ENCODE measurements around the gene ING1.
"Not testable (repeated sequence)": the region's sequence is repeated elsewhere in the genome, so short reads cannot be mapped to it uniquely, and the experiment has no call there.

DNA sequence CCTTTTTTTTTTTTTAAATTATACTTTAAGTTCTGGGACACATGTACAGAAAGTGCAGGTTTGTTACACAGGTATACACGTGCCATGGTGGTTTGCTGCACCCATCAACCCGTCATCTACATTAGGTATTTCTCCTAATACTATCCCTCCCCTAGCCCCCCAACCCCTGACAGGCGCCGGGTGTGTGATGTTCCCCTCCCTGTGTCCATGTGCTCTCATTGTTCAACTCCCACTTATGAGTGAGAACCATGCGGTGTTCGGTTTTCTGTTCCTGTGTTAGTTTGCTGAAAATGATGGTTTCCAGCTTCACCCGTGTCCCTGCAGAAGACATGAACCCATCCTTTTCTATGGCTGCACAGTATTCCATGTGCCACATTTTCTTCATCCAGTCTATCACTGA, 17.7 kb upstream of the ING1 start:
- TF ChIP-seq POLR2A (IDR thresholded peaks at IDR 0.05; ENCODE audit: extremely low read depth, insufficient read length); MYC (IDR thresholded peaks at IDR 0.05; ENCODE audit: low read depth, low read length): not testable (repeated sequence)
- TF ChIP-seq, protein P1, sequence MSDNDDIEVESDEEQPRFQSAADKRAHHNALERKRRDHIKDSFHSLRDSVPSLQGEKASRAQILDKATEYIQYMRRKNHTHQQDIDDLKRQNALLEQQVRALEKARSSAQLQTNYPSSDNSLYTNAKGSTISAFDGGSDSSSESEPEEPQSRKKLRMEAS (IDR thresholded peaks at IDR 0.05; ENCODE audit: low read depth, low read length), result not testable (repeated sequence)

Data from NB4 (cell line).